ENCODE data around the gene ZNF512B. TPM values are rescaled to one million over a fixed set of nuclear protein-coding genes. Genes with fewer than 3 reads are reported as not detected.
A peak's percentile ranks its signal among the peaks of the same experiment; 100 is the strongest.

ZNF512B gene
- total and polyA plus RNA-seq, 2 donors (not counting 1 experiment from before 2014, with no cell fraction given): 8.8 to 10.5 TPM

GRCh38 chr20:63958471-63958870 is 11.3 kb downstream of the ZNF512B start:
- peaks cover 27% of the 10 kb centered on the region for H4K20me1 ChIP-seq (ENCODE audit: control insufficient read depth, insufficient read depth, low read length, poor library complexity, severe bottlenecking)
- ChIA-PET CTCF (interaction anchor here (3.8 kb wide), 1 partner anchor 15 kb away, joined by 15 read pairs; no protein-coding TSS in a partner anchor), POLR2A (no interaction called here)
- H3K27ac Mint-ChIP-seq: peak overlapping the region; percentile 65
- peak overlapping the region; percentile 44 for H3K4me3 Mint-ChIP-seq
- no peak overlapping the region for H2AFZ ChIP-seq (ENCODE audit: insufficient read depth, low read depth, low read length, poor library complexity, severe bottlenecking)
- no peaks in the 10 kb centered on the region for H3K9me3 Mint-ChIP-seq (ENCODE audit: insufficient read depth)
- H3K27ac ChIP-seq (ENCODE audit: low read length in 2 of 2): no peak overlapping the region
- H3K4me1 Mint-ChIP-seq: peaks cover 25% of the 10 kb centered on the region
- no peak overlapping the region for H3K9ac ChIP-seq (ENCODE audit: low read length)
- peaks cover 28% of the 10 kb centered on the region for H3K79me2 ChIP-seq (ENCODE audit: control insufficient read depth, insufficient read depth, low read length)
- H3K27me3 Mint-ChIP-seq: no peaks in the 10 kb centered on the region
- no peaks in the 10 kb centered on the region for H3K27me3 ChIP-seq (replicated peaks in 1 of 4; ENCODE audit: control extremely low read depth in 1 of 4, control insufficient read depth in 3 of 4, insufficient read depth in 4 of 4, low read length in 3 of 4)
- WGBS (ENCODE audit: insufficient coverage): 86% methylated on average over 4 of the region's 4 CpGs
- intact Hi-C loops (cut with micrococcal nuclease): loop anchor here (5.0 kb wide), 2 partner anchors 119 to 421 kb away; partner anchors contain the start of genes PTK6 and RGS19
- TF ChIP-seq CTCF (IDR thresholded peaks at IDR 0.05) (no peak), EZH2 (IDR thresholded peaks at IDR 0.05; ENCODE audit: borderline replicate concordance, insufficient read depth, low read depth, low read length, poor library complexity, severe bottlenecking) (no peak)
- H3K4me1 ChIP-seq (ENCODE audit: control insufficient read depth in 2 of 2, insufficient read depth in 2 of 2, low read length in 2 of 2): peaks cover 26 to 30% of the 10 kb centered on the region in 2 donors
- H3K9me3 ChIP-seq (ENCODE audit: control extremely low read depth in 1 of 3, control insufficient read depth in 2 of 3, insufficient read depth in 1 of 3, low read length in 2 of 3): peaks cover 0 to 2% (median 0%) of the 10 kb centered on the region in 3 donors
- H3K4me3 ChIP-seq (ENCODE audit: control extremely low read depth in 1 of 5, extremely low read depth in 1 of 5, insufficient read depth in 1 of 5, low read depth in 2 of 5, low read length in 4 of 5): no peak overlapping the region
- H3K4me2 ChIP-seq (replicated peaks; ENCODE audit: low read depth, low read length, poor library complexity, severe bottlenecking): no peak overlapping the region
- peaks cover 0 to 8% of the 10 kb centered on the region in 2 experiments for H3K36me3 ChIP-seq (replicated peaks in 1 of 2; ENCODE audit: control extremely low read depth in 1 of 2, control insufficient read depth in 1 of 2, extremely low read depth in 1 of 2, insufficient read depth in 2 of 2, low read length in 1 of 2)
- ATAC-seq (ENCODE audit: low read depth): no peak
- no peak for DNase-seq

- ChIA-PET CTCF (interaction anchor here (2.1 to 3.8 kb wide), 2 partner anchors 16 to 23 kb away, joined by 7 to 15 read pairs; no protein-coding TSS in a partner anchor), POLR2A (interaction anchor here (1.0 to 2.0 kb wide), 2 partner anchors 16 to 93 kb away, joined by 3 to 9 read pairs; partner anchors contain the start of gene TPD52L2)
- intact Hi-C loops (cut with micrococcal nuclease): loop anchor here (2.0 to 5.0 kb wide), 3 partner anchors 119 to 437 kb away; partner anchors contain the start of genes PPDPF, PTK6 and RGS19
- Mint-ChIP-seq H3K9me3 (ENCODE audit: insufficient read depth) (no peaks in the 10 kb centered on the region), H3K4me3 (no peak overlapping the region), H3K27ac (peak overlapping the region; percentile 81), H3K27me3 (no peaks in the 10 kb centered on the region), H3K4me1 (peaks cover 25% of the 10 kb centered on the region)
- Histone ChIP-seq H3K4me1 (ENCODE audit: control insufficient read depth in 2 of 2, insufficient read depth in 2 of 2, low read length in 2 of 2) (peaks cover 26 to 30% of the 10 kb centered on the region in 2 donors), H3K9ac (ENCODE audit: low read length) (no peak overlapping the region), H3K9me3 (ENCODE audit: control extremely low read depth in 1 of 3, control insufficient read depth in 2 of 3, insufficient read depth in 1 of 3, low read length in 2 of 3) (no peaks in the 10 kb centered on the region), H3K4me2 (replicated peaks; ENCODE audit: low read depth, low read length, poor library complexity, severe bottlenecking) (peak overlapping the region; percentile 92), H3K4me3 (ENCODE audit: control extremely low read depth in 1 of 5, extremely low read depth in 1 of 5, insufficient read depth in 1 of 5, low read depth in 2 of 5, low read length in 4 of 5) (peak overlapping the region in 1 of 5 experiments; percentile 66), H2AFZ (ENCODE audit: insufficient read depth, low read depth, low read length, poor library complexity, severe bottlenecking) (peak overlapping the region; percentile 74), H3K79me2 (ENCODE audit: control insufficient read depth, insufficient read depth, low read length) (peaks cover 33% of the 10 kb centered on the region), H4K20me1 (ENCODE audit: control insufficient read depth, insufficient read depth, low read length, poor library complexity, severe bottlenecking) (peaks cover 30% of the 10 kb centered on the region), H3K36me3 (replicated peaks in 1 of 2; ENCODE audit: control extremely low read depth in 1 of 2, control insufficient read depth in 1 of 2, extremely low read depth in 1 of 2, insufficient read depth in 2 of 2, low read length in 1 of 2) (peaks cover 0 to 4% of the 10 kb centered on the region in 2 experiments), H3K27ac (ENCODE audit: low read length in 2 of 2) (peak overlapping the region in 1 of 2 donors; percentile 48), H3K27me3 (replicated peaks in 1 of 4; ENCODE audit: control extremely low read depth in 1 of 4, control insufficient read depth in 3 of 4, insufficient read depth in 4 of 4, low read length in 3 of 4) (no peaks in the 10 kb centered on the region)
- WGBS (ENCODE audit: insufficient coverage): 77% methylated on average over 7 of the region's 13 CpGs
- ATAC-seq (ENCODE audit: low read depth) (no peak), DNase-seq (no peak)
- TF ChIP-seq CTCF (IDR thresholded peaks at IDR 0.05): no peak
- no peak for TF ChIP-seq EZH2 (IDR thresholded peaks at IDR 0.05; ENCODE audit: borderline replicate concordance, insufficient read depth, low read depth, low read length, poor library complexity, severe bottlenecking)
Observed at GRCh38 chr20:63957690-63958441, 11.9 kb downstream of the ZNF512B start.

Data from B cell (primary cell).